ENCODE results near the gene SIRPA.
A peak's percentile ranks its signal among the peaks of the same experiment; 100 is the strongest.

Gene SIRPA

DNA sequence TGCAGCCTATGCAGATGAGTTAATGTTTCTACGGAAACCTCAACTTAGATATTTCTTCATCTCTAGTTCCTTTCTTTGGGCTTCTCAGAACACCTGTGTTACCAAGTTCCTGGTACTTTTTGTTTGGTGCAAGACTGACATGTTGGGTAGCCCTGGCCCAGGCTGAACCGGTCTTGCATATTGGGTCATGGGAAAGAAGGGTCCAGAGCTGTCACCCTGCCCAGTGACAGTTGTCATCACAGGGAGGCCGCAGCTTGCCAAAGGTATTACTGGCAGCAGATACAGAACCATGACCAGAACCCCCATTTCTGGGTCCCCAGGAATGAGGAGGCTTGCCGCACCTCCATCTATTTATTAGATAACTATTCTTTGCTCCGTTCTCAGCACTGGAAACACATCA lies 58.4 kb downstream of the SIRPA start:
- DNase-seq = no peak

- no peak for DNase-seq
These were observed 60.0 kb downstream of the SIRPA start for GRCh38 chr20:1955217-1955616.

- no peak for DNase-seq
These were observed 63.2 kb downstream of the SIRPA start for GRCh38 chr20:1958426-1958825.

DNA sequence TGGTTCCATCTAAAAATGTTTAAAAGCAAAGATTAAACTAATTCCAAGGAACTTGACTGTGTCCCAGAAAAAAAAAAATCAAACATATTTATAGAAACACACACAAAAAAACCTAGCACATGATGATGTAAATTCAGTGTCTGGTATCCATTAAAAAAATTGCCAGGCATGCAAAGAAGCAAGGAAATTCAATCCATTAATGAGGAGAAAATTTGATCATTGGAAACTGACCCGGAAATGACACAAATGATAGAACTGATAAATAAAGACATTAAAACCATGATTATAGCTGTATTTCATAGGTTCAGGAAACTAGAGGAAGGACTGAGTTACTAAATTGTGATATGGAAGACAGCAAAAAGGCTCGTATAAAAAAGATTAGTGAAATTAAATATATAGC lies 63.9 kb downstream of the SIRPA start:
- DNase-seq = no peak

- no peak for DNase-seq
These were observed 66.2 kb downstream of the SIRPA start for GRCh38 chr20:1961374-1961773.

DNA sequence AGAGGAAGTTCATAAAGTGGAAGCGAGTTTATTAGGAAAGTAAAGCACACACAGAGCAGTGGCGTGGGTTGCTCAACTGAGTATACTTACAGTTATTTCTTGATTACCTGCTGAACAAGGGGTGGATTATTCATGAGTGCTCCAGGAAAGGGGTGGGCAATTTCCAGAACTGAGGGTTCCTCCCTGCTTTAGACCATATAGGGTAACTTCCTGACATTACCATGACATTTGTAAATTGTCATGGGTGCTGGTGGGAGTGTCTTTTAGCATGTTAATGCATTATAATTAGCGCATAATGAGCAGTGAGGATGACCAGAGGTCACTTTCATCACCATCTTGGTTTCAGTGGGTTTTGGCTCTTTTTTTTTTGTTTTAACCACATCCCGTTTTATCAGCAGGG lies 68.9 kb downstream of the SIRPA start:
- no peak for DNase-seq

DNA sequence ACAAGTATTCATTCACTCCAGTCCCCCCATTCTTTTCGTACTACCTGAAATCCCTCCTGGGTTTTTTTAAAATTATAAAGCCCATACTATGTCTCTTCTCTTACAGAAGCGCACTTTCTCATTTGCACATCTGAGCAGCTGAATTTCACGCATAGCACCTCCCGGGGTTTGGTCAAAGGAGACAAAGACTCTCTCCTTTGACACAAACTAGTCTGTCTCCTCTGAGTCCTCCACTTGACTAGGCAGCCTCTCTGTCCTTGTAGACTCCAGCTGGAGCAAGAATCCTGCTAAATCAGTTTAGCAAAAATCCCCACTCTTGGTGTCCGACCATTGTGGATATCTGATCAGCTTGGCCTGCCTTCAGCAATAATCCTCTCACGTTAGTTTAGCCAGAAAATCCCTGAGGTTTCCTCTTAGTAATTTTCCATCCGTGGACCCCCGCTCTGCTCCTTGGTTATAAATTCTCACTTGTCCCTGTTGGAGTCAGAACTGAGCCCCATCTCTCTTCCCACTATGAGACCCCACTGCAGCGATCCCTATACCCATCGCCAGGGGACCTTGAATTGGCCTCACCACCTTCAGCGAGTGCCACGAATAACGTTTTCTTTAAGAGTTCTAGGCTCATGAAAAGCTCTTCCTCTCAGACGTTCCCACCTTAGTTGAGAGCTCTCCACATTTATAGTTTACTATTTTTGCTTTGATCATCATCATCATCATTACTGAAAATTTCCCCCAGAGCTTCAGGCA lies 69.6 kb downstream of the SIRPA start:
- DNase-seq = no peak

- peak; percentile 56 for DNase-seq
These were observed 70.5 kb downstream of the SIRPA start for GRCh38 chr20:1965520-1966351.

- DNase-seq = no peak
These were observed 73.8 kb downstream of the SIRPA start for GRCh38 chr20:1968964-1969363.

DNA sequence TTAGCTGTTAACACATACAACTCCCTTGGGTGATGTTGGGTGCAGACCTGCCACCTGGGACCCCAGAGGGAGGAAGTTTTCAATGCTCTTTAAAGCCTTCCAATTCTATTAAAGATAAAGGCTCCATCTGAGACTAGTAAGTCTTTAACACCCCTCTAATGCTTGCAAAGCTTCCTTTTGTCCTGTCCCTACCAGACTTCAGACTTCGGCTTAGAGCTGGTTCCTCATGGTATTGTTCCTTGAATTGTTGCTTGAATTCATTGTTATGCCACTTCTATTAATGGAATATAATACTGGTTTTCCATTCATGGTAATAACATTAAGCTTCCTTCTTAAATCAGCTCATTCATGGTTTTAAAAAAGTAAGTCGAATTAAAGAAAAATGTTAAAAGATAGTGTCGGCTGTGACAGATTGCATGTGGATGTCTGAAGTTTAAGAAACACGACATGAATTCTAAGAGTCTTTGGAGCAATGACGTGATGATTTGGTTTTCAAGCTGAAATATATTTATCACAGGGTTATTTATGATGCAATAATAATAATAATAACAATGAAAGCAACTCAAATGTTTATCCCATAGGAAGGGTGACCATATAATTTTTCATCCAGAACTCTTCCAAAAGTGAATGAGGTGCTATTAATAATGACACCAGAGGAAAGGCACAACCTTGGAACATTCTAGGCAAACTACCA lies 76.8 kb downstream of the SIRPA start:
- DNase-seq = no peak

GRCh38 chr20:1973601-1974440 lies 78.6 kb downstream of the SIRPA start:
- DNase-seq = no peak

- DNase-seq = no peak
These were observed 80.1 kb downstream of the SIRPA start for GRCh38 chr20:1975291-1975690.

DNA sequence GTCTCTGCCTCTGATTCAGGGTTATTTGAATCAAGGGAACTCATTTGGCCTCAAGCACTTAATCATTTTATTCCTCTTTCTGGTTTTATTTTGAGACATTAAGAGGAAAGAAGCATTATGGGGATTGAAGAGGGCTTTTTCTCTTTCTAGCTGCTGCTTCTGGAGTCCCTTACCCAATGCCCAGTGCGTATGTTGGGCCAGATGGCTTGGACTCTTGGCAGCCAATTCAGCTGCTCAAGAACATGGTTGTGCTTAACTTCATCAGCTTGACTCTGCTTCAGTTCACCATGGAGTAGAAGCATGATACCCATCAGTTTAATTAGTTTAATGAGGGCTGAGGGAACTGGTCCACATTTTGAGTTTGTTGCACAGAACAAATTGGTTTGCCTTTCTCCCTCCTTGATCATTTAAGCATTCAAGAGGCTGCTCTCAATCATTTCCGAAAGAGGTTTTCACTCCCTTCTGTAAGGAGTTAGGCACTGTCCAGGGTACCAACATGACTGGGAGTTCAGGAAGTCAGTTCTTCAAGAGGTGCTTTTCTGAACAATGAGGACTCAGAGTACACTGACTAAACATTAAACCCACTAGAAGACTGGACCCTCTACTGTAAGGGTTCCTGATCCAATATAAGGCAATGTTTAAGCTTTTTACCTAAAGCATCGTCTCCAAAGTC lies 84.0 kb downstream of the SIRPA start:
- no peak for DNase-seq

DNA sequence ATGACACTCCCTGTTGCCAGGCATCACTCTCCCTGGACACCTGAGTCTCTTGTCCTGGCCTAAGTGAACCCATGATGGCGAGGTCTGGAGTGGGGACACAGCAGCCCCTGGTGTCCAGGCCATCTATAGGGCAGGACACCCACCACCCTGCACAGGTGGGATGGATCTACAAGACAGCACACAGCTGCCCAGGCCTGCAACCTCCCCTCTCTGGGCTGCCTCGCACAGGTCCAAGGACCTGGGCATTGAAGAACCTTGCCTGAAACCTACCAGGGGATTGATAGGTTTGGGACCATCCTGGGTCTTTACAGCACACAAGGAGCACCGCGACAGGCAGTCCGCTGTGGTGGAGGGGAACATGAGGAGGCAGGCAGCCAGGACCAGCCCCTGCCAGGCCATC lies 87.5 kb downstream of the SIRPA start:
- no peak for DNase-seq

GRCh38 chr20:1983301-1983700 lies 88.1 kb downstream of the SIRPA start:
- DNase-seq = no peak

DNA sequence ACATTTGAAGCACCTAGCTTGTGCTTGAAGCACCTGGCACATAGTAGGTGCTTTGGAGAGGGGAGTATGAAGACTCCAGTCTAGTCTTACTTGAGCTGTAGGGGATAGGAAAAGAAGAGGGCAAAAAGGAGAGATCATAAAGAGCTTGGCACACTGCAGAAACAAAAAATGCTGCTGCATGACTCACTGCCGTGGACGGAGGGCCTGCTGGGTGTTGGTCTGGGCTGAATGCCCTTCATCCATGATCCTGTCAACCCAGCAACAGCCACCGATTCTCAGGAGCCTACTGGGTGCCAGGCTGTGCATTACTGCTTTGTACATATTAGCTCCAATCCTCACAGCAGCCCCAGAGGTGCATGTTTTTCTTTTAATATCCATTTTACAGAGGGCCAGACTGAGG lies 92.6 kb downstream of the SIRPA start:
- no peak for DNase-seq

All from NCI-H1092 treated with DMSO at 0.1 percent for 48 hours (cell line).